Right lobe of liver (tissue), 4 donors: ENCODE data around the gene CTDSPL2.

Experiments used
- CTCF ChIP-seq, 4 donors: fragments of 200-600 bp in 3 of 4; fragments of 450-650 bp in 1 of 4; IDR thresholded peaks; one replicate each; pipeline versions ENCODE4 v1.5.1 to v1.8.0; 2016 to 2022; ENCODE audit warnings: antibody characterized with exemption in 4 of 4, mild to moderate bottlenecking in 2 of 4
- POLR2A ChIP-seq: fragments of 450-650 bp; IDR thresholded peaks from one replicate; pipeline ENCODE4 v1.6.1; 2017; ENCODE audit warnings: antibody characterized with exemption, mild to moderate bottlenecking
- donor health status: DM: no; HTN: no; CAD: no.
- donor health status: DM: no; HTN: no; CAD: no.
- donor health status: DM: no; HTN: yes; CAD: no.

GRCh38 chr15:44490622-44491021 is 63.2 kb downstream of the CTDSPL2 start:
- TF ChIP-seq CTCF (IDR thresholded peaks at IDR 0.05) (no peak), POLR2A (no peak)
